Measurements from ENCODE around the gene SLC7A14. TPM values are rescaled to one million over a fixed set of nuclear protein-coding genes. Genes with fewer than 3 reads are reported as not detected.

Gene SLC7A14
- total RNA-seq, 2 experiments from 2014 or later: not detected

- DNase-seq (no peak), ATAC-seq (ENCODE audit: poor library complexity) (no peak)
- ChIA-PET CTCF (interaction anchor here (0.6 to 1.4 kb wide), 2 partner anchors 8 to 418 kb away, joined by 3 read pairs; no protein-coding TSS in a partner anchor), POLR2A (no interaction called here)
- H3K4me3 Mint-ChIP-seq: no peak overlapping the region
- H3K27ac Mint-ChIP-seq: no peak overlapping the region
- H3K4me3 ChIP-seq (ENCODE audit: low read length): no peak overlapping the region
- no peak overlapping the region for H3K27ac ChIP-seq (ENCODE audit: low read depth in 1 of 2, low read length in 2 of 2)
- intact Hi-C loops (cut with DNase I, micrococcal nuclease): no loop called here
- no peaks in the 10 kb centered on the region for H3K36me3 ChIP-seq (ENCODE audit: insufficient read depth, low read length)
- no peaks in the 10 kb centered on the region for H3K4me1 ChIP-seq (ENCODE audit: insufficient read depth, low read length)
- H3K4me1 Mint-ChIP-seq (ENCODE audit: low read depth): peaks cover 19% of the 10 kb centered on the region
- H3K9me3 ChIP-seq (ENCODE audit: control insufficient read depth in 1 of 2, insufficient read depth in 1 of 2, low read length in 2 of 2): no peaks in the 10 kb centered on the region
- no peaks in the 10 kb centered on the region for H3K36me3 Mint-ChIP-seq (ENCODE audit: low read depth)
- no peaks in the 10 kb centered on the region for H3K27me3 ChIP-seq (ENCODE audit: control insufficient read depth in 1 of 2, insufficient read depth in 2 of 2, low read length in 2 of 2)
- H3K9me3 Mint-ChIP-seq: no peaks in the 10 kb centered on the region
- peaks cover 6% of the 10 kb centered on the region for H3K27me3 Mint-ChIP-seq
- no peak for TF ChIP-seq CTCF (IDR thresholded peaks at IDR 0.05)
Measured at GRCh38 chr3:170432416-170432815, 153.5 kb downstream of the SLC7A14 start.

GRCh38 chr3:170431054-170431453, 154.8 kb downstream of the SLC7A14 start:
- POLR2A ChIA-PET: no interaction called here

GRCh38 chr3:170429050-170429449, 156.8 kb downstream of the SLC7A14 start:
- CTCF ChIA-PET: no interaction called here
- H3K9me3 Mint-ChIP-seq: no peaks in the 10 kb centered on the region
- ATAC-seq (ENCODE audit: poor library complexity) (peak; percentile 48), DNase-seq (peak in 2 of 14 experiments; percentile 9 to 19)
- Histone ChIP-seq H3K27ac (ENCODE audit: low read depth in 1 of 2, low read length in 2 of 2) (no peak overlapping the region), H3K9me3 (ENCODE audit: control insufficient read depth in 1 of 2, insufficient read depth in 1 of 2, low read length in 2 of 2) (no peaks in the 10 kb centered on the region), H3K27me3 (ENCODE audit: control insufficient read depth in 1 of 2, insufficient read depth in 2 of 2, low read length in 2 of 2) (no peaks in the 10 kb centered on the region), H3K4me3 (ENCODE audit: low read length) (no peak overlapping the region), H3K36me3 (ENCODE audit: insufficient read depth, low read length) (no peaks in the 10 kb centered on the region), H3K4me1 (ENCODE audit: insufficient read depth, low read length) (no peaks in the 10 kb centered on the region)
- intact Hi-C loops (cut with DNase I, micrococcal nuclease): no loop called here
- no peaks in the 10 kb centered on the region for H3K36me3 Mint-ChIP-seq (ENCODE audit: low read depth)
- no peak overlapping the region for H3K27ac Mint-ChIP-seq
- H3K4me1 Mint-ChIP-seq (ENCODE audit: low read depth): peaks cover 19% of the 10 kb centered on the region
- no peak for TF ChIP-seq CTCF (IDR thresholded peaks at IDR 0.05)
- POLR2A ChIA-PET: no interaction called here
- H3K27me3 Mint-ChIP-seq: peaks cover 6% of the 10 kb centered on the region
- H3K4me3 Mint-ChIP-seq: no peak overlapping the region

More at GRCh38 chr3:170431054-170431453, 154.8 kb downstream of the SLC7A14 start:
- intact Hi-C loops (cut with DNase I, micrococcal nuclease): no loop called here
- no peaks in the 10 kb centered on the region for H3K4me1 ChIP-seq (ENCODE audit: insufficient read depth, low read length)
- ATAC-seq (ENCODE audit: poor library complexity) (no peak), DNase-seq (no peak)
- no peaks in the 10 kb centered on the region for H3K27me3 ChIP-seq (ENCODE audit: control insufficient read depth in 1 of 2, insufficient read depth in 2 of 2, low read length in 2 of 2)
- peaks cover 19% of the 10 kb centered on the region for H3K4me1 Mint-ChIP-seq (ENCODE audit: low read depth)
- no peak overlapping the region for H3K4me3 ChIP-seq (ENCODE audit: low read length)
- H3K36me3 ChIP-seq (ENCODE audit: insufficient read depth, low read length): no peaks in the 10 kb centered on the region
- CTCF ChIA-PET: interaction anchor here (0.8 to 1.4 kb wide), 3 partner anchors 9 to 31 kb away, joined by 3 to 4 read pairs (median 3); no protein-coding TSS in a partner anchor
- H3K27ac ChIP-seq (ENCODE audit: low read depth in 1 of 2, low read length in 2 of 2): no peak overlapping the region
- H3K27me3 Mint-ChIP-seq: peaks cover 6% of the 10 kb centered on the region
- H3K27ac Mint-ChIP-seq: no peak overlapping the region
- TF ChIP-seq CTCF (IDR thresholded peaks at IDR 0.05): no peak
- no peaks in the 10 kb centered on the region for H3K9me3 ChIP-seq (ENCODE audit: control insufficient read depth in 1 of 2, insufficient read depth in 1 of 2, low read length in 2 of 2)
- no peak overlapping the region for H3K4me3 Mint-ChIP-seq
- no peaks in the 10 kb centered on the region for H3K36me3 Mint-ChIP-seq (ENCODE audit: low read depth)
- H3K9me3 Mint-ChIP-seq: no peaks in the 10 kb centered on the region

Measured in CD4-positive, alpha-beta T cell (primary cell).